NCI-H82 treated with DMSO at 0.1 percent for 48 hours (cell line): ENCODE results near the gene PPFIA2.
"Not testable (repeated sequence)": the region's sequence is repeated elsewhere in the genome, so short reads cannot be mapped to it uniquely, and the experiment has no call there.

Experiments
- DNase-seq: peaks from one replicate; lab custom pipeline; 2025; ENCODE audit not compliant: unreplicated experiment; lab: John Stamatoyannopoulos, UW

Gene PPFIA2

DNA sequence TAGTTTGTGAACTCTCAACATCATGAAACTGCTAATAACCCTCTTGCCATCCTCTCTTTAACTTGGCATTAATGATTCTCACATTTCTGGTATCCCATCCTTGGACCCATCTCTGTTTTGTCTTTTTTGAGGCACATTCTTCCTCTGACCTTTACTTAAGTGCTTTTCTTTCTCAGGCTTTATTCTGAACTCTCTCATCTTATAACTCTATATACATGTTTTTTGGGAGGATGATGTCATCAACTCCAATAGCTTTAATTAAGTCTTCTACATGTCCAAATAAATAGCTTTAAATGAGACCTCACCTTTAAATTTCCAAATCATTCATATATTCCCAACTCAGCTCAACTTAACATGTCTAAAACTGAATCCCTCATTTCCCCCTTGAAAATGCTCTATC is 88.4 kb downstream of the PPFIA2 start:
- no peak for DNase-seq

DNA sequence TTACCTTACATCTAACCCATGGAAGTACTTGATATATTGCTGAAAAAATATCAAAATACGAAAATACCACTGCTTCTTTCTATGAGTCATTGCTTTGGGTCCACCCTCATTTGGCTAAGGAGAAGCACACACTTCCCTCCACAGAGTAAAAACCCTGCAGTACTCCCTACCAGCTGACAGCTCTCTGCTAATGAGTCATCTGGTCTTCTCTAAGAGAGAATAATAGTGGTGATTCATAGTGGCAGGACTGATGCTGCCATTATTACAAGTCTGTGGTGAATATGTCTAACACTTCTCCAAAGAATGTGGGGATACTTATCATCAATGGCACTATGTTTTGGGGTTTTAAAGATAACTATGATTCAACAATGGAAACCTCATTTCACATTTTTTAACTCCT is 90.7 kb downstream of the PPFIA2 start:
- no peak for DNase-seq

DNA sequence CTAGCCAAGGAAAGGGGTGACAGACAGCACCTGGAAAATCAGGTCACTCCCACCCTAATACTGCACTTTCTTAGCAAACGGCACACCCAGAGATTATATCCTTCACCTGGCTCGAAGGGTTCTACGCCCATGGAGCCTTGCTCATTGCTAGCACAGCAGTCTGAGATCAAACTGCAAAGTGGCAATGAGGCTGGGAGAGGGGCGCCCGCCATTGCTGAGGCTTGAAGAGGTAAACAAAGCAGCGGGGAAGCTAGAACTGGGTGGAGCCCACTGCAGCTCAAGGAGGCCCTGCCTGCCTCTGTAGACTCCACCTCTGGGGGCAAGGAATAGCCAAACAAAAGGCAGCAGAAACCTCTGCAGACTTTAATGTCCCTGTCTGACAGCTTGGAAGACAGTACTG is 99.8 kb downstream of the PPFIA2 start:
- not testable (repeated sequence) for DNase-seq

DNA sequence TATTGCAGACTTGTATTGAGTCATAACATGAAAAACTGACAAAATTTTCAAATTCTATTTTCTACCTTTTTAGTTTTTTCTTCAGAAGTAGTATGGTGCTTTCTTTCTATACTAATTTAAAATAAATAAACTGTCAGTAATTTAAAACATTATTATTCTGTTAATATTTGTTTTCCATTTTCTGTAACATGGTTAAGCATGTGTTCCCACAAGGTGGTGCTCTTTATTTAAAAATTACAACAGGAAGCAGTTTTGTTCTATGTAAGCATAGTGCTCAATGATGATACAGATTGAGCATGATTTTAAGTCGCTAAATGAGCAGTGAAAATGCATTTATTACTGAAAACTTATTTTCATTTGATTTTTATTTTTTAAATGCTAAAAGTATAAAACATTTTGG is 114.6 kb downstream of the PPFIA2 start:
- no peak for DNase-seq

DNA sequence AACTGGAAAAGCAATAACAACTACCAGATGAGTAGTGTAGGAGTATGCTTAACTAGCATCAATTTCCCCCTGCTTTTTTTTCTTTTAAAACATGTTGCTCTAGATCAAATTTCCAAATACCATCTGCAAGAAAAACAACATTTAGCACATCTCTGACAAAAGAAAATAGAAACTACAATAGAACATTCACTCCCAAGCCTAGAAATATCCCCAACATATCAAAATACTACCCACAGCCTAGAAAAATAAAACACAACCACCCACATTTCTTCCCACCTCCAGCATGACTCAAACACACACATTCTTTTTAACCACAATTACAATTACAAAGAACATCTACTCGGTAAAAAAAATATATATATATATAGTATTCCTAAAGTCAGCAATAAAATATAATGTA is 120.0 kb downstream of the PPFIA2 start:
- DNase-seq: no peak

DNA sequence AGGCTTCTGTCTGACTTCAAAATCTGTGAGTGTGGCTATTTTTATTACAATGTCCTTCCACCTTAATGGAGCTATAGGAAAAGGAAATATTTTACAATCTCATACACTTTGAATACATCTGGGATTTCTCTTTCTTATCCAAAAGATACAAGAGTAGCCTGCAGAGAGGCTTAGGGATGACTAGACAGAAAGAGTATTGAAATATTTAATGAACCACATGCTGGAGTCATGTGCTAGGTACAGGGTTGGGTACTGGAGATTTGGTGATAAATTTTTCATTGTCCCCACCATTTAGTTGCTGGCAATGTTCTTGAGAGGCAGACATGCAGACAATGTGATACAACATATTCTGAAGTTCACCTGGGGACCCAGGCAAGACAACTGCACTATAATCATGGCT is 126.0 kb downstream of the PPFIA2 start:
- no peak for DNase-seq

DNA sequence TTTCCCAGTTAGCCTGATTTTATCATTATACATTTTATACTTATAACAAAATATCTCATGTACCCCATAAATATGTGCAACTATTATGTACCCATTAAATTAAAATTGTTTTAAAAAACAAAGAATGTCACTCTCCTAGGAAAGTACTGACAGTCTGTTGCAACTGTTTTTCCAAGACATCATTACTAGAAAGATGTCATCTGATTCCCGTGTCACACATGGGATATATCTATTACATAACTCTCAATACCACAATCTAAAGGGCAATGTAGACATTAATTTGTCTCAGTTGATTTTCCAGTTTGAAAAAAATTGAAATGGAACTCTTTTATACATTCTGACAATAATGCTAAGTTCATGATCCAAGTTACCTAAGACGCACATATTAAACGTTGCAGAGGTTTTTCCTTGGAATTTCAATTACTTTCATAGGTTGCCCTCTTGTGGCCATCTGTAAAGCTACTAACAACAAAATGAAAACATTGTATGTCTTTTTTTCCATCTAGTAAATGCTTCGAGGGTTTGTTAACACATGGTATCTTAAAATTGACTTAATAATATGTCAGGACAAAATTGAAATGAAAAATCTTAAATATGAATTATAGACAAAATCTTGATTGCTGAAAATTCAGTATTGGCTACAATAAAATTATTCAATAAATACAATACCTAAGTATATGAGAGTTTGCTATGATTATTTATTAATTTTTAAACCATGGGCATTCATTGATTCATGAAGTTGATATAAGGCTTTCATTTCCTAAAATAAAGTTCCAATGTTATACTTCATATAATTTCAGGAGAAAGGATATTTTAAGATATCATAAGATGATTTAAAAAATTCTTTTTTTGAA is 131.6 kb downstream of the PPFIA2 start:
- peak; percentile 36 for DNase-seq

DNA sequence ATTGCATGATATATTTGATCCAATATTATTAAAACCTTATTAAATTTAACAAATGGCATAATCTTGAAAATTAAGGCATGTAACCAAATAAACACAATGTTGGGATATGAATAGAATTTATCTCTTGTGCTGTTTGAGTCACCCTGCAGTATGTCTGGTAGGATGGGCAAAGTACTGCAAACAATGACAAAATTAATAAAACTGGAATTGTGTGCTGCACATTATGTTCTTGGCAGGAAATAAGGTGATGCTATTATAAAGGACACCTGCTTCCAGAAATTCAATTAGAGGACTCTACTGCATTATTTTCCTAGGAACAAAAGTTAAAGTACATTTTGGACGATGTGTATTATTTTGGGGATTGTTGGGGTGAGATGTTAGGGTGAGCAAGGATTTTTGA is 132.7 kb downstream of the PPFIA2 start:
- DNase-seq: no peak

DNA sequence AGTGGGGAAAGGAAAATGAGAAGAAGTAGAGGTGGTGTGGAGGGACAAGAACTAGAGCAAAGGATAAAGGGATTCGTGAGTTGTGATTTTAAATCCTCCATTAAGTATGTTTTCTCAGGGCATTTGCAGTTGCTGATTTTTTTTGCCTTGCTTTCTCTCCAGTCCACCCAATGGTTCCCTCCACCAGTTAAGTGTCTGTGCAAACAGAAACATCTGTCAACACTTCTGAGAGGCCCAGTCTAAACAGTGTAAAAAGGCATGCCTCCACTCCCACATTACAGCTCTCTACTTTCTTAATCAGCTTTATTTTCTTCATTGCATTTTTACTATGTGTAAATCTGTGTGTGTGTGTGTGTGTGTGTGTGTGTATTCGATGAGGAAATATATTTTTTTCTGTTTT is 141.2 kb downstream of the PPFIA2 start:
- peak; percentile 88 for DNase-seq

DNA sequence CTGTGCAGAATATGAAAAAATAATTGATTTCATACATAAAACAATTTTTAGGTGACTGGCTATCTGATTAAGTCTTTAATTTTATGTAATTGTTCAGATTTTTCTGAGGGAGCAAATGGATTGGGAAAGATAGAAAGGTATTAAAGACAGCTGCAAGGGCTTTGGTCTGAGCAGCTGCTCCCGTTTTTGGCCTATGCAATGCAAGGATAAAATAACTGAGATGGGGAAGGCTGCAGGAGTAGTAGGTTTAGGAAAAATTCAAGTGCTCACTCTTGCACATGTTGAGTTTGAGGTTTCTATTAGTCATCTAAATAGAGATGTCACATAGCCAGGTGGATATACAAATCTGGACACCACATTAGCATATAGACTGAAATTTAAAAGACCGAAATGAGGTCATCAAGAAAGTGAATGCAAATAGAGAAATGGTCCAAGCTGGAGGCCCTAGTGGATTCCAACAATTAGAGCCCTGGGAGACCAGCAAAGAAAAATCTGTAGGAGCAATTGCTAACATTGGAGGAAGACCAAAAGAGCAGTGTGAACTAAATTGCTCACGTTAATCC is 144.0 kb downstream of the PPFIA2 start:
- peak; percentile 11 for DNase-seq

DNA sequence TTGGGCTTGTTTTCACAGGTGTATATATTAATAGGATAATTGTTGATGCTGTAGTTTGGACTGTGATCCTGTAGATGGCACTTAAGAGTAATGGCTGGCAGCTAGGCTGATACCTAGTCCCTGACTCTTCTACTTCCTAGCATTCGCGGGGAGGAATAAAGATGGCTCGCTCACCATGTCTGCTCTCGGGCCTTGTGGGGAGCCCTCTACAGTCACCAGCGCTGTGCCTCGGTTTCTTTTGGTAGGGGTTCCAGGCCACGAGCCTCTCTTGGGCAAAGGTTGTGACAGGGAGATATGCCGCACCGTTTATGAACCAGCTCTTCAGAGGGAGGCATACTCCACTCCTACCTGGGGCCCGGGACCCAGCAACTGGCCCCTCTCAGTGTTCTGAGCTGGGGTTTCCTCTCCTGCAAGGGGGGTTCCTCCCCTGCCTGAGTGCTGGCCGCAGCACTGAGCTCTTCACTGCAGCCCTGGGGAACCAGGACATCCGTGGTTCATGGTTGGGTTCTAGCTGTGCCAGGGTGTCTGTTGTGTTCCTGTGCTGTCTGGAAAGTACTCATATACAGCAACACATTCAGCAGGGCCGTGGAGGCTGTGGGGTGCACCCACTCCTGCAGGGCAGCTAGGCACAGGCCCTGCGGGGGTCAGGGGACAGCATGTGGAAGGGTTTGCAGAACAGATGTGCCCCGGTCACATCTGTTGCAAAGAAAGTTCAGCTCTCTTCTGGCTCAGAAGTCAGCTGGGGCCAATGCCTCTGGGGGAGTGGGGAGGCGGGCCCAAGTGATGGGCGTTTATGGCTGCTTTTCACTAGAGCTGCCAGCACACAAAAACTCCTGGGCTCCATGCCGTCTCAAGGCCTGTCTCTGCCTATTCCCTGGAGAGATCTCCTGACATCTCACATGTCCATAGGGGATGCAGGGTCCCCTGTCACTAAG is 147.9 kb downstream of the PPFIA2 start:
- peak; percentile 10 for DNase-seq

DNA sequence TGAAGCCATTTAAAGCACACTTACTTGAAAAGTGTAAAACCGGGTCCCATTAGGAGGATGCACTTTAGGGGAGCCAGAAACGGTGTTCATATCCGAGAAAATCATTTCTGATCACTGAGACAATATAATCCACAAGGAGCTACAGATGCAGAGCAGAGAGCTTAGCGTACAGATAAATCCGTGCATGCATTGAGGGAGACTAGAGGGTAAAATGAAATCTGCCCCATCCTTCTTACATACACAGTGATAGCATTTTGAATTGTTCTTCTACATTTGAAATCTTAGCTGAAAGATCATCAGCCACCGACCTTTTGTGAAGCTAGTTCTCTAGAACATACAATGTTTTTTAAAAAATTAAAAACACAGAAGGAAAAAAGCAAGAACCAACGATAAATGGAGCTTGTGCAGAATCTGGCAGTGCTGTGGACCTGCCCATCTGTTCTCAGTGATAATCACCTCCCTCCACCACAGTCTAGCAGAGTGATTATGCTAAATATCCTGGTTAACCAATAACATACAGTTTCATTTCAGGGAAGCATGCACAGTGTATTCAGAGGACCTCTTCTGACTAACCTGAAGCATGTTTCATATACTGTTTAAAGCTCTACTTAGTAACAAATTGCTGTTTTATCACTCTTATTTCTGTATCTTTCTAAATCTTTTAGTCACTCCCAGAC is 161.1 kb downstream of the PPFIA2 start:
- DNase-seq: peak; percentile 94

DNA sequence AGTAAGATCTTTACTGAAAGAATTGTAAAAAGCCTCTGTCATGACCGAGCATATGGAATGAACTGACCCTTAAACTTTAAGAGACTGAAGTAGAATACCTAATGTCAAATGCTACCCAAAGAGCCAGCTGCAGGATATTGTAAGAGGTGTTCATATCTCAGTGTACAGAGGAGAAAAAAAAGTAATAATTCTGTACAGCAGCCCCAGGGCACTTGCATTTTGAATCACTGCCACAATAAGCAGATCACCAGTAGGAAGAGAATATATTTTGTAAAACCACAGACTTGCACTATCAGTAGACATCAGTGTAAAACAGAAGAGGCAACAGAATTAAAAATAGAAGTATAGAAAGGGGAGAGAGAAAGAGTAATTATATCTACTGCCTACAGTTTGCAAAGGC is 162.6 kb downstream of the PPFIA2 start:
- DNase-seq: no peak

DNA sequence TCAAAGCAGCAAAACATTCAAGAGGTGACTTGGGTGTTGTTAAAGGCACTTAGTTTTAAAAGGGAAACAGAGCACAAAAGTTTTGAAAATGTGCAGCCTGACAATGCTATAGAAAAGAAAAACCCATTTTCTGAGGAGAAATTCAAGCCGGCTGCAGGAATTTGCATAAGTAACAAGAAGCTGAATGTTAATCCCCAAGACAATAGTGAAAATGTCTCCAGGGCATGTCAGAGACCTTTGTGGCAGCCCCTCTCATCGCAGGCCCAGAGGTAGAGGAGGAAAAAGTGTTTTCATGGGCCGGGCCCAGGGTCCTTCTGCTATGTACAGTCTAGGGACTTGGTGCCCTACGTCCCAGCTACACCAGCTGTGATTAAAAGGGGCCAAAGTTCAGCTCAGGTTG is 167.9 kb downstream of the PPFIA2 start:
- no peak for DNase-seq

DNA sequence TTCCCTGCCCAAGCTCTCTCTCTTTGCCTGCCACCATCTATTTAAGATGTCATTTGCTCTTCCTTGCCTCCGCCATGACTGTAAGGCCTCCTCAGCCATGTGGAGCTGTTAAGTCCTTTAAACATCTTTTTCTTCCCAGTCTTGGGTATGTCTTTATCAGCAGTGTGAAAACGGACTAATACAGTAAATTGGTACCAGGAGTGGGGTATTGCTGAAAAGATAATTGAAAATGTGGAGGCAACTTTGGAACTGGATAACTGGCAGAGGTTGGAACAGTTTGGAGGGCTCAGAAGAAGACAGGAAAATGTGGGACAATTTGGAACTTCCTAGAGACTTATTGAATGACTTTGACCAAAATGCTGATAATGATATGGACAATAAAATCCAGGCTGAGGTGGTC is 168.4 kb downstream of the PPFIA2 start:
- not testable (repeated sequence) for DNase-seq

DNA sequence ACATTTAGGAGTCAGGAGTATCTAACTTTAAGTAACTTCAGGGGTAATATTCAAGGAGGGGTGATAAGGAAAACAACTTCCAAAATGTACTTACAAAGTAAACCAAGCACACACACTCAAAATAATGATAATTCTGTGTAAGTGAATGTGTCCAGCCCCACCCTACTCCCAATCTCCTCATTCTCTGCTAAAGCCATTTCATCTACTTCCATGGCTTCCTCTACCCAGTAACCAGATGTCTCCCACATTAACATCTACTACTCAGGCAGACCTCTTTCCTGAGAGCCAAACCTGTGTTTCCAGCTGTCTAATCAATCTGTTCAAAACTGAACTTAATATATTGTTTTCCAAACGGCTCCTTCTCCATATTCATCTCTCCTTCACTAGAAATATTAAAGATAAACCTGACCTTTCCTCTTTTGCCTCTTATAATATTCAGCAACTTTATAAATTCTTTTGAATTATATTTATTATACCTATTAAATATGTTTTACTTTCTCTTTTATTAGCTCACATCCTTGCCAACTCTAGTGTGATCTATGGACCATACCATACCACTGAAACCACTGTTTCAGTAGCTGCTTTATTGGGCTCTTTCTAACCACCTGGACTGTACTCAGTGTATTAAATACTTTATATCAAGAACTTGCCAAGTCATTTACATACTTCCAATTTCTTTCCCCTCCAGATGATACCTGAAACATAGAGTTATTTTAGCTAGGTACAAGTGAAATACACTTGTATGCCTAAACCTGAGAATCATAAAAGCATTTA is 170.7 kb downstream of the PPFIA2 start:
- no peak for DNase-seq

DNA sequence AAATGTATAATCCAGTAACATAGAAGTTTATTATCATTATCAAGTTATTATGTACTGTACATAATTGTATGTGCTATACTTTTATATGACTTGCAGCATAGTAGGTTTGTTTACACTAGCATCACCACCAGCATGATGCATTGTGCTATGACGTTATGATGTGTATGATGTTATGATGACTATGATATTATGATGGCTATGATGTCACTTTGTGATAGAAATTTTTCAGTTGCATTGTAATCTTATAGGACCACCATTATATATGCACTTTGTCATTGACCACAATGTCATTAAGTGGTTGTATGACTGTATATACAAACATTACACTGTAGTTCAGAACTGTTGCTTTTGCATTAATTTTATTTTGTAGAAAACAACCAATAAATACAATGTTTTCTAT is 173.4 kb downstream of the PPFIA2 start:
- DNase-seq: no peak

DNA sequence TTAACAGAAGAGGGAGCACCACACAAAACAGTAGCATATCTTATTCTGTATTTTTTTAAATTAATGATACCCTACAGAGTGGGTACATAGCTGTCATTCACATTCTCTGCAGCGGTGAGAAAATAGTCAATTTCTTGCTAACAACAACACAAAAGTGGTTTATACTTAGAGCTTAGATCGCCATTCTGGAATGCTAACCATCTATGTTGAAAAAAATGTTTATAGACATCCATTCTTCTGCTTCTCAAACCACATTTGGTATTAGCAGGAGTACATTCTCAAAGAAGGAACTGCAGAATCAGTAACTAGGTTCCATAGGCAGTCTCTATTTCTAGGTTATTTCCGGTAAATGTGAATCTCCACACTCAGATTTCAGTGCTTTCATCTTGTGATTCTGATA is 185.9 kb downstream of the PPFIA2 start:
- no peak for DNase-seq

DNA sequence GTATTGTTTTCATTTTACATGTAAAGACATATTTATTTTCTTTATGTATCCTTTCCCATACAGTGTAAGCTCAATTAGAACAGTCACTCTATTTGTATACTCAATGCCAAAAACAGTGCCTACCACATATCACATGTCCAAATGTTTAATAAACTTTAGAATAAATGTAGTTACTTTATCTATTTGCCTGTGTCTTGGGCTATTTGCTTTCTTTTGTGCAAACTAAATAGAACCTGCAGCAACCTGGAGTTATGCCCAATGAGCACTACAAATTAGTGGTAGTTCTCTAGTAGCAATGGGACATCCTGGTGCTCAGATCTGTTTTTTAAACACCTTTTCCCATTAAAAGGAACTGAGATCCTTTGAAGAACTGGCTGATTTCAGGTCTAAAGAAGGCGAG is 186.7 kb downstream of the PPFIA2 start:
- no peak for DNase-seq

DNA sequence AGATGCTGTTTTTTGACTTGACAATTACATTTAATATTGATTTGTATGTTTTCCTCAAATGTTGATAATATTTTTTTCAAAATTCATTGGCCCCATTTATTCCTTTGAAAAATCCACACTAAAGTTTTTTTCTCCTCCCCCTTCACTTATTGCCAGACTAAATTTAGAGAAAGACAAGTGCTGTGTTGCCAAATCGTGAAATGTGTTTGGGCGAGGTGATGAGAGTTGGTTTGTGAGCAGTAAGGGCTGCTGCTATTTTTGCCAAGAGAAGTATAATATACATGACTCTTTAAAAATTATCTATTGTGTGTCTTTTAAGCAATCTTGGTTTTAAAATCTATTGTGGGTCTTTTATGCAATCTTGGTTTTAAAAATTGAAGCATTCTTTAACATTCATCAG is 188.9 kb downstream of the PPFIA2 start:
- DNase-seq: no peak
